ENCODE data around the gene DIAPH2.
A peak's percentile ranks its signal among the peaks of the same experiment; 100 is the strongest.

Gene DIAPH2

DNA sequence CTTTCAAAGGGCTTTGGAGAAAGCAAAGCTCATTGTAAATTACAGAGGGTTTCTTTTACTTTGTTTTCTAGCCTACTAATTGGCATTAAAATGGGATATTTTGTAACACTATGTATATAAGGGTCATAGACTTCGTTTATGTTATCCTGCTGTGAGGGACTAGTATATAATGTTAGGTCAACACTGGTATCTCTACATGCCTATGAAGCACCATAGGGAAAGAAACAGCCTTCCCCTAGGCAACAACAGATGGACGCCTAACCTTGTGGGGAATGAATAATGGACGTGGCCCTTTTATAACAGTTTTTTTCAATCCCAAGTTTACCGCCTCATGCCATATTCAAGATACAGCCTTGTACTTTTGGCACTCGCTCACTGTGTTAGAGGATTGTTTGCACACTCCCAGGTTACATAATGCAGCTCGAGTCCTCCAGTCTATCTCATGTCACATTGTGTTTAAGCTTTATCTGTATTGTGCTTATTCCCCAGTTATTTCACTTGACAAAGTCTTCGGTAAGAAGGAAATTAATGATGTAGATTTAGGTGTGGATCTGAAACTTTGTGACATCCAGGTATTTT is 910.1 kb downstream of the DIAPH2 start:
- no peak for DNase-seq (ENCODE audit: low spot score)

DNA sequence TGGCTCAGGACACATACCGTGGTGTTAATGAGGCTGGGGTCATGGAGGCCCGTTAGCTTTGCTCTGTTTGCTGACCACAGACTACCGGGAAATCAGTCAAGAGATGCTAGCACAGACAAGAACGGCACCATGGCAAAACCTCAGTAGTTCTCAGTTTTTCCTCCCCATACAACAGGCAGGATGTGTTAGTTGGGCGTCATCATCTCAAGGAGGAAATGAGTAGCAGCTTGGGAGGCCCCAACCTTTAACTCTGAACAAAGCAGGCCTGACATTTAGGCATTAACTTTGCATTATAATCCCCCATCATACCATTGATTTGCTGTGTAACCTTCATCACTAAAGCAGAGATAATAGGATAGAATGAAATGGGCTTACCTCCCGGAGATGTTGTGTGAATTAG is 913.3 kb downstream of the DIAPH2 start:
- DNase-seq (ENCODE audit: low spot score), result peak; percentile 5

DNA sequence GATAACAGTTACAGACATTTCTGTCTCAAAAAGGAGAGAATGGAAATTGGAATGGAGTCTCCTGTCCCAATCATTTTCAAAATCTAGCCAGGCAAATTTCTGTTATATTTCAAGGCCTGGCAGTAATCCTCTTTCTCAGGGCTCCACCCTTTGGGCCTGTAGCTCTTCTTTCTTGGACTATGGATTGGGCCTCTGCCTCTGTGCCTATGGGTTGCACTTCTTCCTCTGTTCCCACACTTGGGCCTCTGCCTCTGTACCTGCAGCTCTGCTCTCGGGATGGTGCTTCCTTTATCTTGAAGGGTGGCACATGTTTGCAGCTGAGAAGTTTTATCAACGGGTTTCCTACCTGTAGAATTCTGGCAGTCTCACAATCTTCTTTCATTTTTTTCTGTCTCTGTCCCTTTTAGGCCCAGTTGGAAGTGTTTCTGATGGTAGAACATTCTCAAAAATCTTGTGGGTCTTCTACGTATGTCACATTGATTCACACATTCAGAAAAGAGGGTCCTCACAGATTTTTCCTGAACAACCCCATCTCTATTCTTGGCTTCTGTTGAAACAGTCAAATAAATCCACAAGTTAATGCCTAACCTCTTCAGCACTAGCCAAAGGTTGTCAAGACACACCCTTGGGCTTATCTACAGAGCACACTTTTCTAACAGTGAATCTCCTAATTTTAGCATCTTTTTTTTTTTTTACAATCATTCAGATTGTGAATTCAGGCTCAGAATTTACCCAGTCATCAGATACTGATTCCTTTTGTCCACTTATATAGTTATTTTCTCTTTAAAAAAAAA is 918.0 kb downstream of the DIAPH2 start:
- DNase-seq (ENCODE audit: low spot score), result no peak

DNA sequence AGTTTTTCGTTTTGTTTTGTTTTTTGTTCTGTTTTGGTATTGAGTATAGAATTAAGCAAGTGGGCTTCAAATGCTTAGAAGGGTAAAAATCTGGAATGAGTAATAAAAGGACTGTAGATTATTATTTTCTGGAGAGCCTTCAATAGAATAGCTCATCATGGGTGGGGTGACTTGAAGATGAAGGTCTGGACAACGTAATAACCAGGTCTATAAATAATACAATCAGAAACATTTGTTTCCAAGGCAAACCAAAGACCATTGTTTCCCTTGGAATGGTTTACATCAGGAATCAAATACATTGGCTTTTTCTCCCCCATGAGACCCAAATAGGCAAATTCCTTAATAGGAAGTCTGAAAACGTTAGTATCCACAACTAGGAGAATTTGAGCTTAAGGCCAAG is 920.6 kb downstream of the DIAPH2 start:
- DNase-seq (ENCODE audit: low spot score), result no peak

DNA sequence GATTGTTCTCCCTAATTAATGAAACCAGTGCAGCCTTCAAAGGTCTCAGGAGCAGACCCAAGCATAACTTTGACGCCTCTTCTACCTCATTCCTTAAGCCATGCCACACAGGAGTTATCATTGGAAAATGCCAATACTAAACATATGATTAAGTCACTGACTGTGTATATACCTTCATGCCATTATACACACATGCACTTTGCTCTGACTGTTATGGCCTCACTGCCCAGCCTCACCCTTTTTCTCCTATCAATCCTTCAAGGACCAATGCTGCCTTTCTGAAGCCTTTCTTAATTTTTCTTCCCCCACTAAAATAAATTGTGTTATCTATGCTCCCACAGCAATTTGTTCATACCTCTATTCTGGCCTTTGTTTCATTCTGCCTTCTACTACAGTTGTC is 924.7 kb downstream of the DIAPH2 start:
- no peak for DNase-seq (ENCODE audit: low spot score)

DNA sequence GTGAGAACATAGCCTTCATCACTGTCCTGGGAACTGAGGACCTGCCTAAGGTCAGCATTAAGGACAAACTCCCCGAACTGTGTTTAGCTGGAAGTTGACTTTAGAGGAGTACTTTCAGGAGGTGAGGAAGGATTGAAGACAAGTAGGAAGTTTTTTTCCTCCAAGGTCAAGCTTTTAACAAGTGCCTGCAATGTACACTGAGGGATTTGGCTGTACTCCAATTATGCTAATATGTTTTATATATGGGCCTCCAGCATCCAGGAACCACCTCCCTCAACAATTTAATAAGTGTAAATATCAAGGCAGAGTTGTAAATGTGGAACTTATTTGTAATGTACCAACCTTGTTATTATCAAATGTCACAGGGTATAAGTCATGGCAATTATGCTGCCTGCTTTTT is 925.3 kb downstream of the DIAPH2 start:
- DNase-seq (ENCODE audit: low spot score), result no peak

DNA sequence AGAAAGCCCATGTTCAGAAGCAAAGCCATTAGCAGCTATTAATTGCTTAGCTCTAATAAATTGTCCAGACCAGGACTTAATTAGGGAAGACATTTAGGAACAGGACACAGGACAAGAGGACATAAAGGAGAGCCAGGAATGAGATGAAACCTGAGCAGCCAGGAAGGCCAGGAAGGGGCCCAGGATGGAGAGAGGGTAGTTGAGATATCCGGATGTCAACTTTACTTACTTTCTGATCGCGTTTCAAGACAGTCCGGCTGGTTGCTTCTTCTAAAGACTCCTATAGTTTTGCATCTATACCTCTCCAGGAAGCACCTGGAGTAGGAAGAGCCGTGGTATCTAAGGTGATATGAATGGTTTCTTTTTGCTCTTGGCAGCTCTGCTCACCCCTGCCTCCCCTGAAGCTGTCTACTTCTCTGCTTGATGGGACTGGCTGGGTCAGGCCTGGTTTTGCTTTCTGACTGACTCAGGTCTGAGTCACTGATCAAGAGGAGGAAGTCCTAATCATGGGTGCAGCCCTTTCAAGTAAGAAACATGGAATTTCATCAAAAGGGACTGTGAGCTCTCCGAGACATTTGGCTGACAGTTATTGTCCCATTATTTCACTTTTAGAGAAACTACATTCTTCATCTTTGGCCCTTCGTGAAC is 932.4 kb downstream of the DIAPH2 start:
- no peak for DNase-seq (ENCODE audit: low spot score)

DNA sequence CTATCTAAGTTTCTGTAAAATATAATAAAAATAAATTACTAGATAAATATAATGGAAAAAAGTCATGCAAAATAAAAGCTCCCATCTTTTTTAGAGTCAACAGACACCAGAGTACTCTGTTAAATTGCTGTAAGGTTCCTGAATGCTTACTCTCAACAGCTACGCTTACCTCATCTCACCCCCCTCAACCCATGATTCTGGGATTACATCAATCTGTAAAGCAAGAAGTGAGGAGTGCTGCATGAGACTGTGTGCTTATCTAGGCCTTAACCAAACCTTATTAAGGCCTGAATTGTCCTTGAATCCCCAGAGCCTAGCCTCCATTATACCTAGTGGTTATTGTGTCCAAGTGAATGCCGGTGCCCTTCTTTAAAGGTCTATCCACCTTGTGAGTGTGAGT is 934.9 kb downstream of the DIAPH2 start:
- DNase-seq (ENCODE audit: low spot score), result no peak

DNA sequence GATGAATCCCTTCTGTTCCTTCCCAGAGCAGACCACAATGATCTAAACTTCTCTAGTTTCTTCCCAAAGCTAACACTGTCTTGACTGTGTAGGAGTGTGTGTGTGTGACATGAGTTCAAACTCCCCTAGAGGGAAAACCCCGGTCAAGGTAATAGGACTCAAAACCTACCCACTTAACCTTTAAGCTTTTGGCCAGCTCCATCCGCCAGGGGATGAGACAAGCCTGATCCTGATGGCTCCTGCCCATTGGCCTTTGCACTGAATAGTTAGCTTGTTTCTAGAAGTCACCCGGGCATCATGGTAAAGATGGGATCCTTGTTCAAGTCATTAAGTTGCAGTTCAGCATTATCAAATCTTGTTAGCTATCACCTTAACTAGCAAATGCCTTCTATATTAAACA is 937.5 kb downstream of the DIAPH2 start:
- DNase-seq (ENCODE audit: low spot score), result no peak

DNA sequence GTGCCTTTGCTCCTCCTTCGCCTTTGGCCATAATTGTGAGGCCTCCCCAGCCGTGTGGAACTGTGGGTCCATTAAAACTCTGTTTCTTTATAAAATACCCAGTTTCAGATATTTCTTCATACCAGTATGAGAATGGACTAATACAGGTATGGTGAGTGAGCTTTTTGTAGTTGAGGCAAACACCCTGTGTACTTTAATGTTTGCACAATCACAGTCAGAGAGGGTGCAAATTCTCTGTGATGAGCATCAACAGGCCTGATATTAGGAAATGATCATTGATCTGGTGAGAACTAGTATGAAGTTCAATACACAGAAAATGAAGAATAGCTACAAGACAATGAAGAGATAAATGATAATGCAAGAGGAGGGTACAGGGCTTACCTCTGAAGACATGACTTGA is 943.7 kb downstream of the DIAPH2 start:
- no peak for DNase-seq (ENCODE audit: low spot score)

DNA sequence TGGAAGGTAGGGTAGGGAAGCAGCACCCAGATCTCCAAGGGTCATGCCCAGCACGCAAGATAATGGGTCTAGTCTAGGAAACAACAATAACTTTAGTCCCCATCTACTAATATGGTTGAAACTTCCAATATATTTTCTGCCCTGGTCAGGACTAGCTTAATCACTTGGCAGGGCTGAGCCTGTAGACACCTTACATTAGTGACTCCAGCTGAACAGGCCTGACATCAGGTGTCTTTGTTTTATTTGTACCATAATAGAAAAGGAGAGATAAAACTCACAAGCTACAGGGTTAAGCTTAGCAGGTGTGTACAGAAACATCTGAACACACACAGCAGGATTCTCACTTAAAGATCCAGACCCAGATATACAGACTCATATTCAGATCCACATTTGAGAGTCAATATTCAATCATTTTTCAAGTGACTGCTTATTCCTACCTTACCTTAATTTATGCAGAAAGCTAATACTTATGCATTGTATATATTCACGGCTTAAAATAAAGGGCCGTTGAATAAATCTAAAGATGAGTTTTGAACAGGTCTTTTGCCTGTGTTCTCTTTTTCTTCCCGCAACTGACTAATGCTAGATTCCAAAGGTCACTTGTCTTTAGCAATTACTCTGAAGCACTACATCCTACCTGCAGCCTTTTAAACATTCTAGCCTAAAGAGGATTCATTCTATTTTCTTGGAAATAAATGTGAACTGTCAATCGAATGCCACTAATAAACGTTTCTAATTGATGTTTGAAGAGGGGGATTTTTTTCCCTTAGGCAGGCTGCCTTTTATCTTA is 944.4 kb downstream of the DIAPH2 start:
- no peak for DNase-seq (ENCODE audit: low spot score)

DNA sequence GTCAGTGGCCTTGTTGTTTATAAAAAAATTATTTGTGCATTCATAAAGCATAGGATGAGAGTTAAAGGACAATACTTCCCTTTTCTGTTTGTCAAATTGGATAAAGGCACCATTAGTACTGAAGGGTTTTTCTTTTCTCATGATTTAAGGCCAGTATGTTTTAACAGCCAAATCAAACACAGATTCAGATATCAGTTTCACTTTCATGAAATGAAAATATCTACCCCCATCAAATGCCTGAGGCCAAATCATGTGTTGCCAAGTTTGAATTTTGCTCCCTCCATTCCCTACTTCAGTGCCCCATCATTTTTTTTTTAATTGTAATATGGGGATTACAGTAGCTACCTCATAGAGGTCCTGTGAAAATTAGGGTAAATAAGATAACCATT is 944.9 kb downstream of the DIAPH2 start:
- DNase-seq (ENCODE audit: low spot score), result no peak

DNA sequence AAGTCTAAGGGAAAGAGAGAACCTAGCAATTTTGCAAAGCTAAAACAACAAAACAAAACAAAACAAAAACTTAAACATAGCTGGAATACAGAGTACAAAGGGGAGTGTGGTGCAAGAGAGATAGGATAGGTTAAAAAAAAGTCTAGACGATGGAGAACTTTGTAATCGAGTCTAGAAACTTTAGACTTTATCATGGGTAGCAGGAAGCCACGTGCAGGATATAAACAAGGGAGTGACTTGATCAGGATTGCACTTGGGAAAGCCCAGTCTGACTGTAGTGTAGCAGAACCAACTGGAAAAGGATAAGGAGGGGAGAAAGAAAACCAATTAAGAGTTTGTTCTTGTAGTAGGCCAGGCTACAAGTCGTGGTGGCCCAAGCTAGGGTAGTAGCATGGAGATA is 949.2 kb downstream of the DIAPH2 start:
- no peak for DNase-seq (ENCODE audit: low spot score)

DNA sequence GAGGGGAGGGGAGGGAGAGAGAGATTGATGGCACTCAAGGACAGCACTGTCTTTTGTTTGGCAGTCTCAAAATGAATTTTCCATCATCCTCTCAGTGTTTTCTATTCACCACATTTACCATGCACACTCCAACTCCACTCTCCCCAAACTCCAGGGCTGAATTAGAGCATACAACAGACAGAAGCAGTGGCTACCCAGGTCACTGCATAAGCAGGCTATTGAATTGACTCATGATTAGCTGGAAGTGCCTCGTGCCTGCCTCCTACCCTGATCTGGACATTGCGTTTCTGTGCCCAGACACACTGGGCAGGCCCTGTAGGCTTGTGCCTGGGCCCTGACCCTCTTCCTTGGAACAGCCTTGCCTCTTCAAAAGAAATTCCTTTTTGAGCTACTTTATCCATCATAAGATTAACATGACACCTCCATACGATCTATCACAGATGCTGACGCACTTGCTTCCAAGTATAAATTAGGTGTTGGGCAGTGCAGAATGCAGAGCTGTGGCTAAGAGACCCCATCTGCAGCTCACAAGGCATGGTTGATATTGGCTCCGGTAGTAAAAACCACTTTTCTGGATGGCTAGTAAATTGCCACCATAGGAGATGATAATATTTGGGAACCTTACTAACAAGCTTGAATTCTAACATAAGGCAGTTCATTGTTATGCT is 952.0 kb downstream of the DIAPH2 start:
- DNase-seq (ENCODE audit: low spot score), result no peak

DNA sequence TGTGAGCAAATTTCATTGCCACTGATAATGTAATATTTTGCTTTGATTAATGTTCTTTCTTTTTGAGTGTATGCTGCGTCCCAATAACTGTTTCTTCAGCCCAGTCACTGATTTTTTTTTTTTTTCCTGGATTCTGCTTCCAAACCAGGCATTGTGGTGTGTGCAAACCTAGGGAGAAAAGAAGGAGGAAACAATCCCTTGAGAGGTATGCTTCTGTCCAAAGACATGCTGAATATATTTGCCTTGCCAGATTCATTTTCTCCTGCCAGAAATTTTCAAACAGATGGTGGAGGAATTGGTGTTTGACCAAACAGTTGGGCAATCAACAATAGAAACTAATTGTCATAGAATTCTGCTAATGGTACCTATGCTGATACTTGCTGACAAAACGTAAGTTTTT is 952.6 kb downstream of the DIAPH2 start:
- DNase-seq (ENCODE audit: low spot score), result no peak

DNA sequence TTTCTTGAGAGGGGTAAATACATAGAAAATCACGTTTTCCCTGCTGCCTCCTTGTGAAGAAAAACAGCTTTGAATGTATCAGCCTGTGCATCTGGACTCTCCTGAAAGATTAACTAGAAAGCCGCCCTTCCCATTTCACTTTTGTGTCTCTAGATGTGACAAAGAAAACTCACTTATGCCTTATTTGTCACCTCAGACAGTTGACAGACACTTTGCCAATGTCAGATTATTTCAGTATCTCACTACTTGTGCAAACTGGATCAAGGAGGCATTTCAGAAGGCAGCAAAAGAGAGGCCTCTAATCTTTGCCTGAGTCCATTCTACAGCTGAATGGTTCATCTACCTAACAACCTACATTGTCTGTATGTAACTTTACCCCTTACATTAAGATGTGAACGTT is 954.0 kb downstream of the DIAPH2 start:
- no peak for DNase-seq (ENCODE audit: low spot score)

DNA sequence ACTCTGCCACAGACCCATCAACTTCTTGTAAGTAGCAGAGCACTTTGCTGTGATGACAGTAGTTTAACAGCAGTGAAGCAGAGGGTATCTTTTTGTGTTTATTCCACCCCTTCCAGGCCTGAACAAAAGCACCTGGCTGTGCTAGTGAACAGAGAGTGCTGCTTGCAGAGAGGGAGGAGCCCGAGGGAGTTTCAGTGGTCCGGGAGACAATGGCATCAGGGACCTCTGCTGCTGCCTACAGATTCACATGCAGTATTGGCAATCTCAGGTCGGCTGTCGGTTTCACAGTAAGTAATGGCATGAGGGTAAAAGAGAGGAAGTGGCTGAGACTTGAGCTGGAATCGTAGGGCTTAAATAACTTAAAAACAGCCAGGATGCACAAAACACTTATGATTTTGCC is 954.9 kb downstream of the DIAPH2 start:
- peak; percentile 46 for DNase-seq (ENCODE audit: low spot score)
